ENCODE data around the gene APOL4. TPM values are rescaled to one million over a fixed set of nuclear protein-coding genes. Genes with fewer than 3 reads are reported as not detected.

APOL4 gene
- total and polyA plus RNA-seq, 8 donors: 0.28 to 4.1 (median 1.5) TPM

DNA sequence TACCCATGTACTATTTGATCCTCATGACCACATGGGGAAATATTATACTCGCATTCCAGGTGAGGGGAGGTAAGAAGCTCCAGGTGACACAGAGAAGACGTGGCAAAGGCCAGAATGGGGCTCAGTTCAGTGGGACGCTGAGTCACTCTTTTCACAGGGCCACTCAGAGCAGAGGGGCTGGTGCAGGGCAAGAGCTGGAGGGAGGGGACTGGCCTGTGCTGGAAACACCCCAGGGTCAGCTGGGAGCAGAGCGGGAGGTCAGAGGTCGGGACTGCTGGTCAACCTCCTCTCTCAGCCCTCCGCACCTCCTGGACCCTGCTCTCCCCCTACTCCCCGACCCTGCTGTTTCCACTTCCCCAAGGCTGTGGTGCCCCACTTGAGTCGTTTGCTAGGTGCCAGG, 53.2 kb downstream of the APOL4 start:
- WGBS, 2 donors: 81 to 91% methylated on average over 8 of the region's 8 CpGs
- no peak overlapping the region for H3K27ac ChIP-seq
- FAIRE-seq (no peak), ATAC-seq (no peak), DNase-seq (no peak)
- TF ChIP-seq, protein P1, sequence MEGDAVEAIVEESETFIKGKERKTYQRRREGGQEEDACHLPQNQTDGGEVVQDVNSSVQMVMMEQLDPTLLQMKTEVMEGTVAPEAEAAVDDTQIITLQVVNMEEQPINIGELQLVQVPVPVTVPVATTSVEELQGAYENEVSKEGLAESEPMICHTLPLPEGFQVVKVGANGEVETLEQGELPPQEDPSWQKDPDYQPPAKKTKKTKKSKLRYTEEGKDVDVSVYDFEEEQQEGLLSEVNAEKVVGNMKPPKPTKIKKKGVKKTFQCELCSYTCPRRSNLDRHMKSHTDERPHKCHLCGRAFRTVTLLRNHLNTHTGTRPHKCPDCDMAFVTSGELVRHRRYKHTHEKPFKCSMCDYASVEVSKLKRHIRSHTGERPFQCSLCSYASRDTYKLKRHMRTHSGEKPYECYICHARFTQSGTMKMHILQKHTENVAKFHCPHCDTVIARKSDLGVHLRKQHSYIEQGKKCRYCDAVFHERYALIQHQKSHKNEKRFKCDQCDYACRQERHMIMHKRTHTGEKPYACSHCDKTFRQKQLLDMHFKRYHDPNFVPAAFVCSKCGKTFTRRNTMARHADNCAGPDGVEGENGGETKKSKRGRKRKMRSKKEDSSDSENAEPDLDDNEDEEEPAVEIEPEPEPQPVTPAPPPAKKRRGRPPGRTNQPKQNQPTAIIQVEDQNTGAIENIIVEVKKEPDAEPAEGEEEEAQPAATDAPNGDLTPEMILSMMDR (IDR thresholded peaks at IDR 0.05): no peak
- no peaks in the 10 kb centered on the region for H3K36me3 ChIP-seq
- no peaks in the 10 kb centered on the region for H3K9me3 ChIP-seq
- intact Hi-C loops (cut with DNase I): loop anchor here in 1 of 3 donors (5.0 kb wide), 1 partner anchor 34 kb away; no protein-coding TSS in a partner anchor
- no peak overlapping the region for H3K4me3 ChIP-seq
- no peaks in the 10 kb centered on the region for H3K27me3 ChIP-seq
- peaks cover 5 to 7% (median 5%) of the 10 kb centered on the region in 3 donors for H3K4me1 ChIP-seq

DNA sequence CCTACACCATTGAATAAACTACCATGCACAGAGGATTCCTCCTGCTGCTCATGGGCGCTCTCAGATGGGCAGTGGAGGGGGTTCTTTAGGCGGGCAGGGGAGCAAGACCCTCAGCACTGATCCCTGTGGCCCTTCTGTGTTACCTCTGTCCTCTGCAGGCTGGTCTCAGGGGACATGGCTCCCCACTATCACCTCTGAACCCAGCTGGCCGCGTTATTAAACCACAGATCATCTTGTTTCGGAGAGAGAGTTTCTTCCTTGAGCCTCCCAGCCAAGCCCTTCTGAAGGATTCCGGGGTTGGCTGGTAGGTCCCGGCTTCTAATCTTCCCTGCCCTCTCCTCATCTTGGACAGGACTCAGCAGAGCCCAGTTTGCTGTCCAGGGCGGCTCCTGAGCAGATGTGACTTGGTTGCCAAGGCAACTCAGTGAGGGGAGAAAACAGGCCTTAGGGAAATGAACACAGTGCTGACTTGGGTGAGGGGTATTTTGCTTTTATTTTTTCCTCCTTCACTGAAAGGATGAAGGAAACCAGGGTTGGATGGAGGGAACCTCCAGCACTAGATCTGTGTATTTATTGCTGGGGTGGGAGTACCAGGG, 54.3 kb downstream of the APOL4 start:
- H3K4me1 ChIP-seq: no peaks in the 10 kb centered on the region
- no peak for DNase-seq
- H3K36me3 ChIP-seq: no peaks in the 10 kb centered on the region
- intact Hi-C loops (cut with DNase I): loop anchor here in 1 of 3 donors (5.0 kb wide), 1 partner anchor 35 kb away; no protein-coding TSS in a partner anchor
- ATAC-seq: no peak
- FAIRE-seq: no peak
- H3K9me3 ChIP-seq: no peaks in the 10 kb centered on the region
- H3K4me3 ChIP-seq: no peak overlapping the region
- no peak overlapping the region for H3K27ac ChIP-seq
- H3K27me3 ChIP-seq: no peaks in the 10 kb centered on the region
- TF ChIP-seq, protein P1 (IDR thresholded peaks at IDR 0.05): no peak
- 77 to 83% methylated on average over 8 of the region's 8 CpGs for WGBS, 2 donors

DNA sequence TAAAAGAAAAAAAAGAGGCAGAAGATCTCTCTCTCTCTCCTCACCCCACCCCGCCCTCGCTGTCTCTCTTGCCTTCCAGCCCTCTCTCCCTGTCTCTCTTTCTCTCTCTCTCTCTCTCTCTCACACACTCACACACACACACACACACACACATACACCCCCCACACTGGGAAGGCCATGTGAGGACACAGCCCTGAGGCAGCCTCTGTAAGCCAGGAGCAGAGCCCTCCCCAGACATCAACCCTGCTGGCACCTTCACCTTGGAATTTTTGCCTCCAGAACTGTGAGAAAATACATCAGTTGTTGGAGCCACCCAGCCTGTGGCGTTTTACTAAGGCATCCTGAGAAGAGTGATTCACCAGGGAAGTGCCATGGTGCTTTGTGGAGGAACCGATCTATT, 55.7 kb downstream of the APOL4 start:
- H3K27ac ChIP-seq: no peak overlapping the region
- H3K4me1 ChIP-seq: no peaks in the 10 kb centered on the region
- ATAC-seq (peak in 1 of 4 donors; percentile 6), FAIRE-seq (no peak), DNase-seq (no peak)
- H3K9me3 ChIP-seq: no peaks in the 10 kb centered on the region
- H3K36me3 ChIP-seq: no peaks in the 10 kb centered on the region
- TF ChIP-seq, protein P1 (IDR thresholded peaks at IDR 0.05): no peak
- 49 to 59% methylated on average over 4 of the region's 4 CpGs for whole genome bisulfite sequencing, 2 donors
- H3K4me3 ChIP-seq: no peak overlapping the region
- intact Hi-C loops (cut with DNase I): loop anchor here in 1 of 3 donors (5.0 kb wide), 1 partner anchor 36 kb away; no protein-coding TSS in a partner anchor
- no peaks in the 10 kb centered on the region for H3K27me3 ChIP-seq

DNA sequence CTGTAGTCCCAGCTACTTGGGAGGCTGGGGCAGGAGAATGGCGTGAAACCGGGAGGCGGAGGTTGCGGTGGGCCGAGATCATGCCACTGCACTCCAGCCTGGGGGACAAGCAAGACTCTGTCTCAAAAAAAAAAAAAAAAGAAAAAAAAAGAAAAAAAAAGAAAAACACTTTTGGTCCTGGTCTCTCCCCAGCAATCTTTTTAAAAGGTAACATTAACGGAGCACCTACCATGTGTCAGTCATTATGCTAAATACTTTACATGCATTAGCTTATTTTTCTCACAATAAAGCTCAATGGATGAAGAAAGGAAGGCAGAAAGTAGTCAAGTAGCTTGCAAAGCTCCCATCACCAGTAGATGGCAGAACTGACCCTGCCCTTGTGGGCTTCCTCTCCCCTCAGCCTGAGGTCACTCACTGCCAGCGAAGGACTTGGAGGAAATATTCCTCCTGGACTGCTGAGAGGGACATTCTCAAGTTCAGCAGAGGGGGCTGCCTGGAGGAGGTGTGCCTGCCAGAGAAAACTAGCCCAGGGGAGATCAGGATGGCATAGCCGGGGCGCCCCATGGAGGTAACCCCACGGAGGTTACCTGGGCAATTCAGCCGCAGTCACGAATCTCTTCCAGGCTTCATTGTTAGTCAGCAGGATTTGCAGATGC, 56.6 kb downstream of the APOL4 start:
- no peak overlapping the region for H3K4me3 ChIP-seq
- DNase-seq: peak in 4 of 6 donors; percentile 45 to 65 (median 50)
- no peaks in the 10 kb centered on the region for H3K27me3 ChIP-seq
- no peaks in the 10 kb centered on the region for H3K4me1 ChIP-seq
- intact Hi-C loops (cut with DNase I): loop anchor here in 1 of 3 donors (5.0 kb wide), 1 partner anchor 37 kb away; no protein-coding TSS in a partner anchor
- no peaks in the 10 kb centered on the region for H3K36me3 ChIP-seq
- peak; percentile 81 to 97 (median 93) for ATAC-seq
- TF ChIP-seq, protein P1 (IDR thresholded peaks at IDR 0.05): peak in 3 of 4 donors; percentile 49 to 62 (median 52)
- no peak overlapping the region for H3K27ac ChIP-seq
- WGBS, 2 donors: 40 to 44% methylated on average over 12 of the region's 12 CpGs
- peak; percentile 37 for FAIRE-seq
- no peaks in the 10 kb centered on the region for H3K9me3 ChIP-seq

DNA sequence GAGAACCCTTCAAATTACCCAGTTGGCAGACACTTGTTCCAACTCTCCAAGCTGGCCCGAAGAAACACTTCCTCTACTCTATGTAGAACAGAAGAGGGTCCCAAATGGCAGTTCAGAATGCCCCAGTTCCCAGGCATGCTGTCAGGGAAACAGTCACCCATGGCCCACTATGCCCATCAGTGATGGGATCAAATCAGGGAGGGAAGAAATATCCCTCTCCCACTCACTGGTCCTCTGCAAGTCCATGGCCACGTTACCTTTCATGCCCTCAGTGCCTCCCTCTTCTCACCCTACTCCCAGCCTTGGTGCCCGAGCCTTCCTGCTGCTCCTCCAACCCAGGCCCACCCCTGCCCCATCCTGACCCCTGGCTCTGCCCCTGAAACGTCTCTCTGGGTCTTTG, 57.7 kb downstream of the APOL4 start:
- WGBS, 2 donors: 38 to 40% methylated on average over 4 of the region's 4 CpGs
- TF ChIP-seq, protein P1 (IDR thresholded peaks at IDR 0.05): no peak
- ATAC-seq: no peak
- intact Hi-C loops (cut with DNase I): no loop called here
- no peak for DNase-seq
- FAIRE-seq: no peak
- no peak overlapping the region for H3K4me3 ChIP-seq
- no peaks in the 10 kb centered on the region for H3K27me3 ChIP-seq
- no peaks in the 10 kb centered on the region for H3K9me3 ChIP-seq
- no peaks in the 10 kb centered on the region for H3K36me3 ChIP-seq
- no peak overlapping the region for H3K27ac ChIP-seq
- no peaks in the 10 kb centered on the region for H3K4me1 ChIP-seq

Measured in pancreas (tissue), 10 donors.